HCT116 (cell line): ENCODE results near the gene DACT1. TPM values are rescaled to one million over a fixed set of nuclear protein-coding genes. Genes with fewer than 3 reads are reported as not detected.

Source experiments
- ATAC-seq: fragments of 200-7000 bp; cut with Tn5 transposase; 2 replicates; pipeline ENCODE4 v1.9.1; 2020; ENCODE audit warnings: mild to moderate bottlenecking, moderate library complexity
- BruUV-seq: library from RNA; stranded (reverse); fragments of 400-500 nt; replicated peaks from 2 replicates; lab custom pipeline; 2021; lab: Mats Ljungman, UMichigan
- CTCF ChIA-PET: fragments of 300-600 bp; sonication (Branson Sonifier 250); formaldehyde crosslinking; loops from one replicate; lab custom pipeline; 2021; ENCODE audit warnings: antibody characterized with exemption; lab: Charles Lee
- POLR2A ChIA-PET: fragments of 300-600, 350-600 bp; sonication (Branson Sonifier 250); formaldehyde crosslinking; loops from one replicate; lab custom pipeline; 2021; ENCODE audit warnings: antibody characterized with exemption; lab: Charles Lee
- RAD21 ChIA-PET, 2 experiments: fragments of 300-600 bp; sonication (Branson Sonifier 250); formaldehyde crosslinking; loops; one replicate each; lab custom pipeline; 2023; ENCODE audit warnings: low total read pairs in 2 of 2; ENCODE audit not compliant: uncharacterized antibody in 2 of 2, unreplicated experiment in 2 of 2, low non-redundant PET in 1 of 2; lab: Charles Lee
- DNase-seq: peaks from one replicate; pipeline ENCODE4 v3.0.0-alpha.2; 2010; ENCODE audit warnings: low read depth, low spot score
- H2AFZ ChIP-seq: fragments of 200-600 bp; shearing (Covaris generic), sonication (generic); 2 replicates; pipeline ENCODE4 v1.6.1; 2017; ENCODE audit warnings: low read depth, mixed run types, mixed read lengths, antibody characterized with exemption, low read length; ENCODE audit not compliant: poor library complexity, severe bottlenecking
- H3K27ac ChIP-seq: 2 replicates; pipeline ENCODE4 v1.5.1; 2012; ENCODE audit warnings: low read depth, low read length
- H3K27me3 ChIP-seq: fragments of 200-600 bp; sonication (generic); 2 replicates; pipeline ENCODE4 v1.6.1; 2016; ENCODE audit warnings: mixed run types, low read length, mixed read lengths; ENCODE audit not compliant: insufficient read depth
- H3K36me3 ChIP-seq, 2 experiments: fragments of 200-500 bp in 1 of 2; fragments of 200-600 bp in 1 of 2; sonication (Bioruptor generic) in 1 of 2; sonication (generic) in 1 of 2; 2 replicates each; pipeline versions ENCODE4 v1.5.1 to v1.6.1; 2014 to 2016; ENCODE audit warnings: low read length in 2 of 2, inconsistent platforms in 1 of 2, mixed read lengths in 1 of 2, mixed run types in 1 of 2; ENCODE audit not compliant: insufficient read depth in 2 of 2, control insufficient read depth in 1 of 2
- H3K4me1 ChIP-seq, 2 experiments: fragments of 200-600 bp in 1 of 2; sonication (generic) in 1 of 2; 2 replicates each; pipeline versions ENCODE4 v1.5.1 to v1.6.1; 2012 to 2017; ENCODE audit warnings: low read length in 2 of 2, inconsistent platforms in 1 of 2, mild to moderate bottlenecking in 1 of 2, mixed read lengths in 1 of 2, mixed run types in 1 of 2, moderate library complexity in 1 of 2; ENCODE audit not compliant: insufficient read depth in 2 of 2, control insufficient read depth in 1 of 2
- H3K4me2 ChIP-seq: fragments of 200-600 bp; sonication (generic); 2 replicates; pipeline ENCODE4 v1.6.1; 2017; ENCODE audit warnings: mixed run types, low read length, mixed read lengths
- H3K4me3 ChIP-seq, 2 experiments: fragments of 200-600 bp in 1 of 2; sonication (generic) in 1 of 2; replicated peaks in 1 of 2; 2 replicates each; pipeline ENCODE4 v1.5.1; 2011 to 2016; ENCODE audit warnings: low read length in 2 of 2, control low read depth in 1 of 2, low read depth in 1 of 2, mild to moderate bottlenecking in 1 of 2, mixed read lengths in 1 of 2, mixed run types in 1 of 2
- H3K79me2 ChIP-seq: fragments of 200-600 bp; sonication (generic); 2 replicates; pipeline ENCODE4 v1.6.1; 2017; ENCODE audit warnings: mild to moderate bottlenecking, mixed run types, low read length, moderate library complexity, mixed read lengths; ENCODE audit not compliant: insufficient read depth
- H3K9ac ChIP-seq: fragments of 200-600 bp; sonication (generic); 2 replicates; pipeline ENCODE4 v1.6.1; 2016; ENCODE audit warnings: low read length, mixed read lengths
- H3K9me2 ChIP-seq: fragments of 200-600 bp; sonication (generic), shearing (Covaris generic); 2 replicates; pipeline ENCODE4 v1.6.1; 2017; ENCODE audit warnings: mixed run types, mild to moderate bottlenecking, moderate library complexity; ENCODE audit not compliant: insufficient read depth
- H3K9me3 ChIP-seq, 2 experiments: fragments of 200-500 bp in 1 of 2; fragments of 200-600 bp in 1 of 2; sonication (Bioruptor generic) in 1 of 2; sonication (generic) in 1 of 2; 2 replicates each; pipeline ENCODE4 v1.6.1; 2014 to 2017; ENCODE audit warnings: low read length in 2 of 2, mixed read lengths in 2 of 2, inconsistent platforms in 1 of 2, low read depth in 1 of 2, mild to moderate bottlenecking in 1 of 2, mixed run types in 1 of 2, moderate library complexity in 1 of 2; ENCODE audit not compliant: control insufficient read depth in 1 of 2, insufficient read depth in 1 of 2
- H4K20me1 ChIP-seq: fragments of 200-600 bp; sonication (generic), shearing (Covaris generic); 2 replicates; pipeline ENCODE4 v1.6.1; 2017; ENCODE audit warnings: mixed run types, mild to moderate bottlenecking, moderate library complexity; ENCODE audit not compliant: insufficient read depth
- CBX3 ChIP-seq: IDR thresholded peaks from 2 replicates; pipeline ENCODE4 v1.6.1; 2012; ENCODE audit warnings: low read depth
- EZH2 ChIP-seq: fragments of 200-600 bp; sonication (generic); IDR thresholded peaks from 2 replicates; pipeline ENCODE4 v1.6.1; 2017; ENCODE audit warnings: antibody characterized with exemption, mixed run types
- JUND ChIP-seq: IDR thresholded peaks from 2 replicates; pipeline ENCODE4 v1.6.1; 2012
- RAD21 ChIP-seq: IDR thresholded peaks from 2 replicates; pipeline ENCODE4 v1.6.1; 2012; ENCODE audit warnings: low read depth, mild to moderate bottlenecking
- SP1 ChIP-seq: IDR thresholded peaks from 2 replicates; pipeline ENCODE4 v1.6.1; 2012; ENCODE audit warnings: low read depth
- SRF ChIP-seq: IDR thresholded peaks from 2 replicates; pipeline ENCODE4 v1.6.1; 2012; ENCODE audit warnings: low read depth
- ZFX ChIP-seq: fragments of 450-650 bp; IDR thresholded peaks from 2 replicates; pipeline ENCODE4 v1.6.1; 2017
- ZNF274 ChIP-seq: fragments of 200-500 bp; sonication (Bioruptor generic); IDR thresholded peaks from 2 replicates; pipeline ENCODE4 v1.6.1; 2014; ENCODE audit warnings: mild to moderate bottlenecking, low read depth, low read length, inconsistent platforms
- intact Hi-C: fragments of 100-400 bp; cut with micrococcal nuclease; formaldehyde crosslinking; loops from 2 replicates; pipeline ENCODE4 v1.10.0; 2022
- total RNA-seq: library from RNA; stranded (reverse); gene quantifications from one replicate; pipeline ENCODE4 v1.2.1, GENCODE V29; 2021; ENCODE audit not compliant: unreplicated experiment
- TF ChIP-seq, protein P1 (sequence below), 3 experiments: fragments of 200-600 bp in 1 of 3; sonication (generic) in 1 of 3; IDR thresholded peaks in 2 of 3; conservative IDR thresholded peaks in 1 of 3; 2 replicates each; pipeline ENCODE4 v1.5.1; 2012 to 2017; ENCODE audit warnings: low read depth in 2 of 3, low read length in 2 of 3, antibody characterized with exemption in 1 of 3, borderline replicate concordance in 1 of 3, control low read depth in 1 of 3, mild to moderate bottlenecking in 1 of 3, mixed read lengths in 1 of 3, mixed run types in 1 of 3, moderate library complexity in 1 of 3; ENCODE audit not compliant: insufficient read depth in 1 of 3
- TF ChIP-seq, protein P2 (sequence below): IDR thresholded peaks from 2 replicates; pipeline ENCODE4 v1.6.1; 2012; ENCODE audit warnings: low read depth
- TF ChIP-seq, protein P3 (sequence below): IDR thresholded peaks from 2 replicates; pipeline ENCODE4 v1.6.1; 2012
- TF ChIP-seq, protein P4 (sequence below): IDR thresholded peaks from 2 replicates; pipeline ENCODE4 v1.6.1; 2011; ENCODE audit warnings: mild to moderate bottlenecking, low read length, moderate library complexity; ENCODE audit not compliant: insufficient replicate concordance; ENCODE audit errors: extremely low read depth

DACT1 gene
- total RNA-seq, 1 experiment from 2014 or later: 1.6 TPM

DNA sequence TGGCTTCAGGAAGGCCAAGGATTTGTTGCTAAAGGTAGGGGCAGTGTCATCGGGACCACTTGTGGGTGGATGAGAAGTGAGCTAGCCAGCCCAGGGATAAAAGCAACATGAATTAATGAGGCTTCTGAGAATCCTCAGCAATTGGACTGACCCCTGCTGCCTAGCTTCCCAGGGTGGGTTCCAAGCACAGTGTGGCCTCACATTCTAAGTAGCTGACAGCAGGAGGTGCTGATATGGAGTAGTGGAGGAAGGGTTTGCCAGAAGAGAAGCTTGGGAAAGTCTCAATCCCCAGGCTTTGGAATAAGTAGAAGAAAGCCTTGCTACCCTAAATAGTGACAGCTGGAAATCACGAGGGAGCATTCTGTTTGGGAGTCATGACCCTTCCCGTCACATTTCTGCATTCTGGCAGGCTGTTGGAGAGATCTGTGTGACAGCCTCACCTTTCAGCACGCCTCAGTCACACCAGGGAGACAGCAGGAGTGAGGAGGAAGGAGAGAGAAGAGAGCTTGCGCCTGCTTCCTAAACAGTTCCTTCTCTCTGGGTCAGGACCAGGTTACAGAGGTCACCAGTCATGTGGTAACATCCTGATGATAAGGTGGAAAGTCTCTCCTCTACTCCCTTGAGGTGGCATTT, 31.2 kb downstream of the DACT1 start:
- BruUV-seq: no TSS peak
- H3K4me2 ChIP-seq: no peak overlapping the region
- no peaks in the 10 kb centered on the region for H3K27me3 ChIP-seq
- H3K36me3 ChIP-seq: no peaks in the 10 kb centered on the region
- CTCF ChIA-PET: no interaction called here
- H3K9ac ChIP-seq: no peak overlapping the region
- RAD21 ChIA-PET: no interaction called here
- H4K20me1 ChIP-seq: no peaks in the 10 kb centered on the region
- no peak overlapping the region for H3K27ac ChIP-seq
- no peak overlapping the region for H2AFZ ChIP-seq
- H3K4me1 ChIP-seq: no peaks in the 10 kb centered on the region
- ATAC-seq: no peak
- intact Hi-C loops: no loop called here
- no peak overlapping the region for H3K4me3 ChIP-seq
- H3K9me2 ChIP-seq: no peaks in the 10 kb centered on the region
- no peaks in the 10 kb centered on the region for H3K9me3 ChIP-seq
- TF ChIP-seq RAD21: no peak
- no peak for TF ChIP-seq CBX3
- TF ChIP-seq, protein P1, sequence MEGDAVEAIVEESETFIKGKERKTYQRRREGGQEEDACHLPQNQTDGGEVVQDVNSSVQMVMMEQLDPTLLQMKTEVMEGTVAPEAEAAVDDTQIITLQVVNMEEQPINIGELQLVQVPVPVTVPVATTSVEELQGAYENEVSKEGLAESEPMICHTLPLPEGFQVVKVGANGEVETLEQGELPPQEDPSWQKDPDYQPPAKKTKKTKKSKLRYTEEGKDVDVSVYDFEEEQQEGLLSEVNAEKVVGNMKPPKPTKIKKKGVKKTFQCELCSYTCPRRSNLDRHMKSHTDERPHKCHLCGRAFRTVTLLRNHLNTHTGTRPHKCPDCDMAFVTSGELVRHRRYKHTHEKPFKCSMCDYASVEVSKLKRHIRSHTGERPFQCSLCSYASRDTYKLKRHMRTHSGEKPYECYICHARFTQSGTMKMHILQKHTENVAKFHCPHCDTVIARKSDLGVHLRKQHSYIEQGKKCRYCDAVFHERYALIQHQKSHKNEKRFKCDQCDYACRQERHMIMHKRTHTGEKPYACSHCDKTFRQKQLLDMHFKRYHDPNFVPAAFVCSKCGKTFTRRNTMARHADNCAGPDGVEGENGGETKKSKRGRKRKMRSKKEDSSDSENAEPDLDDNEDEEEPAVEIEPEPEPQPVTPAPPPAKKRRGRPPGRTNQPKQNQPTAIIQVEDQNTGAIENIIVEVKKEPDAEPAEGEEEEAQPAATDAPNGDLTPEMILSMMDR (IDR thresholded peaks at IDR 0.05 in 2 of 3, conservative IDR thresholded peaks at IDR 0.05 in 1 of 3; ENCODE audit: borderline replicate concordance in 1 of 3, insufficient read depth in 1 of 3, low read depth in 2 of 3, low read length in 2 of 3): no peak
- TF ChIP-seq SRF: no peak
- POLR2A ChIA-PET: no interaction called here
- no peaks in the 10 kb centered on the region for H3K79me2 ChIP-seq
- DNase-seq: no peak

DNA sequence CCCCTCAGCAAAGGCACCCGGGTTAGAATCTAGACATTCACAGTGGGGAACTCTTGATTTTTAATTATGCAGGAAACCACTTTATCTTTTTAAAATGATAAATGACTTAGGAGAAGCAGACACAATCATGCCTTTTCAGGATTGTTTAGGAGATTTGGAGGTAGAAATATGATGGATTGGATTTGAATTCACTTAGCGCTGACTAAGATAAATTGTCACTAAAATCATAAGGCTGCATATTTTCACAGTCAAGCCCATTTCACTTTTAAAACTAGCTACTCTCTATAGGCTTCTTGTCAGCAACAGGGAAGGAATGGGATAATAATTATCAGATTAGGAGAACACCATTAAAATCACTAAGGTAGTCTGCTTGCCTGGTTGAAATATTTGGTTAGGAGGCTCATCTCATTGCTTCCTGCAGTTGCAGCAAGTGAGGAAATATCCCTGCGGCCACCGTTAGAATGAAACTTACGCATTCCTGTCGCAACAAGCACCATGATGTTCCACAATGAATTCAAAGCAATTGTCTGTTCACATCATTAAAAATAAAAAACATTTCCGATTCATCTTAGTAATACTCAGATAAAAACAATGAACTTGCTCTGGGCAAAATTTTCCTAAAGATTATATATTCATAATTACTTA, 31.9 kb downstream of the DACT1 start:
- Histone ChIP-seq H2AFZ (no peak overlapping the region), H3K9ac (no peak overlapping the region), H3K4me1 (no peaks in the 10 kb centered on the region), H3K4me2 (no peak overlapping the region), H3K9me3 (no peaks in the 10 kb centered on the region), H3K4me3 (no peak overlapping the region), H3K27ac (no peak overlapping the region), H3K79me2 (no peaks in the 10 kb centered on the region), H3K9me2 (no peaks in the 10 kb centered on the region), H3K36me3 (no peaks in the 10 kb centered on the region), H3K27me3 (no peaks in the 10 kb centered on the region), H4K20me1 (no peaks in the 10 kb centered on the region)
- no peak for DNase-seq
- ATAC-seq: no peak
- ChIA-PET RAD21 (no interaction called here), POLR2A (no interaction called here), CTCF (no interaction called here)
- intact Hi-C loops: no loop called here
- BruUV-seq: no TSS peak
- TF ChIP-seq ZNF274 (no peak), SP1 (no peak), JUND (no peak), ZFX (no peak), EZH2 (no peak)
- TF ChIP-seq, protein P2, sequence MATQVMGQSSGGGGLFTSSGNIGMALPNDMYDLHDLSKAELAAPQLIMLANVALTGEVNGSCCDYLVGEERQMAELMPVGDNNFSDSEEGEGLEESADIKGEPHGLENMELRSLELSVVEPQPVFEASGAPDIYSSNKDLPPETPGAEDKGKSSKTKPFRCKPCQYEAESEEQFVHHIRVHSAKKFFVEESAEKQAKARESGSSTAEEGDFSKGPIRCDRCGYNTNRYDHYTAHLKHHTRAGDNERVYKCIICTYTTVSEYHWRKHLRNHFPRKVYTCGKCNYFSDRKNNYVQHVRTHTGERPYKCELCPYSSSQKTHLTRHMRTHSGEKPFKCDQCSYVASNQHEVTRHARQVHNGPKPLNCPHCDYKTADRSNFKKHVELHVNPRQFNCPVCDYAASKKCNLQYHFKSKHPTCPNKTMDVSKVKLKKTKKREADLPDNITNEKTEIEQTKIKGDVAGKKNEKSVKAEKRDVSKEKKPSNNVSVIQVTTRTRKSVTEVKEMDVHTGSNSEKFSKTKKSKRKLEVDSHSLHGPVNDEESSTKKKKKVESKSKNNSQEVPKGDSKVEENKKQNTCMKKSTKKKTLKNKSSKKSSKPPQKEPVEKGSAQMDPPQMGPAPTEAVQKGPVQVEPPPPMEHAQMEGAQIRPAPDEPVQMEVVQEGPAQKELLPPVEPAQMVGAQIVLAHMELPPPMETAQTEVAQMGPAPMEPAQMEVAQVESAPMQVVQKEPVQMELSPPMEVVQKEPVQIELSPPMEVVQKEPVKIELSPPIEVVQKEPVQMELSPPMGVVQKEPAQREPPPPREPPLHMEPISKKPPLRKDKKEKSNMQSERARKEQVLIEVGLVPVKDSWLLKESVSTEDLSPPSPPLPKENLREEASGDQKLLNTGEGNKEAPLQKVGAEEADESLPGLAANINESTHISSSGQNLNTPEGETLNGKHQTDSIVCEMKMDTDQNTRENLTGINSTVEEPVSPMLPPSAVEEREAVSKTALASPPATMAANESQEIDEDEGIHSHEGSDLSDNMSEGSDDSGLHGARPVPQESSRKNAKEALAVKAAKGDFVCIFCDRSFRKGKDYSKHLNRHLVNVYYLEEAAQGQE: no peak
- TF ChIP-seq, protein P3, sequence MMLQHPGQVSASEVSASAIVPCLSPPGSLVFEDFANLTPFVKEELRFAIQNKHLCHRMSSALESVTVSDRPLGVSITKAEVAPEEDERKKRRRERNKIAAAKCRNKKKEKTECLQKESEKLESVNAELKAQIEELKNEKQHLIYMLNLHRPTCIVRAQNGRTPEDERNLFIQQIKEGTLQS: no peak
- TF ChIP-seq, protein P4, sequence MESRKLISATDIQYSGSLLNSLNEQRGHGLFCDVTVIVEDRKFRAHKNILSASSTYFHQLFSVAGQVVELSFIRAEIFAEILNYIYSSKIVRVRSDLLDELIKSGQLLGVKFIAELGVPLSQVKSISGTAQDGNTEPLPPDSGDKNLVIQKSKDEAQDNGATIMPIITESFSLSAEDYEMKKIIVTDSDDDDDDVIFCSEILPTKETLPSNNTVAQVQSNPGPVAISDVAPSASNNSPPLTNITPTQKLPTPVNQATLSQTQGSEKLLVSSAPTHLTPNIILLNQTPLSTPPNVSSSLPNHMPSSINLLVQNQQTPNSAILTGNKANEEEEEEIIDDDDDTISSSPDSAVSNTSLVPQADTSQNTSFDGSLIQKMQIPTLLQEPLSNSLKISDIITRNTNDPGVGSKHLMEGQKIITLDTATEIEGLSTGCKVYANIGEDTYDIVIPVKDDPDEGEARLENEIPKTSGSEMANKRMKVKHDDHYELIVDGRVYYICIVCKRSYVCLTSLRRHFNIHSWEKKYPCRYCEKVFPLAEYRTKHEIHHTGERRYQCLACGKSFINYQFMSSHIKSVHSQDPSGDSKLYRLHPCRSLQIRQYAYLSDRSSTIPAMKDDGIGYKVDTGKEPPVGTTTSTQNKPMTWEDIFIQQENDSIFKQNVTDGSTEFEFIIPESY: no peak
